ENCODE results near the gene NINJ2.

DNA sequence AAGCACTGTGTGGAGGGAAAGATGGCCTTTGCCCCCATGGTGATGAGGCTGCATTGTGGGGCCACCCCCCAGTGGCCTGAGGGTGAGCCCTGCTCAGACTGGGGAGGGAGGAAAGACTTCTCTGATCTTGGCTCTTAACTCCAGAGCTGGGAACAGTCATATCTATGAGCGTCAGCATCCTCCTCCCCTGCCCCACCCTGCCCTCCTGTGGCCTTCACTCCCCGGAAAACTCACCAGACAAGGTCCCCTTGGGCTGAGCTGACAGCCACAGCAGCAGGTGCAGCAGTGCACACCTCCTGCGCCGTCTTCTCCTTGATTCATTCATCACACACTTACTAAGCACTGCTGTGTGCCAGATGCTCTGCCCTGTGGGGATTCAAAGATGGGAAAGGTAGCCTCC is 104.7 kb downstream of the NINJ2 start:
- TF ChIP-seq CTCF (conservative IDR thresholded peaks at IDR 0.05 in 1 of 2, IDR thresholded peaks at IDR 0.05 in 1 of 2; ENCODE audit: extremely low read depth in 1 of 2, insufficient read depth in 1 of 2, low read depth in 1 of 2, low read length in 2 of 2) (no peak), EZH2 (IDR thresholded peaks at IDR 0.05; ENCODE audit: borderline replicate concordance, low read length) (no peak)

Data from mammary epithelial cell (primary cell).